ENCODE results near the gene SMG6.

SMG6 gene

DNA sequence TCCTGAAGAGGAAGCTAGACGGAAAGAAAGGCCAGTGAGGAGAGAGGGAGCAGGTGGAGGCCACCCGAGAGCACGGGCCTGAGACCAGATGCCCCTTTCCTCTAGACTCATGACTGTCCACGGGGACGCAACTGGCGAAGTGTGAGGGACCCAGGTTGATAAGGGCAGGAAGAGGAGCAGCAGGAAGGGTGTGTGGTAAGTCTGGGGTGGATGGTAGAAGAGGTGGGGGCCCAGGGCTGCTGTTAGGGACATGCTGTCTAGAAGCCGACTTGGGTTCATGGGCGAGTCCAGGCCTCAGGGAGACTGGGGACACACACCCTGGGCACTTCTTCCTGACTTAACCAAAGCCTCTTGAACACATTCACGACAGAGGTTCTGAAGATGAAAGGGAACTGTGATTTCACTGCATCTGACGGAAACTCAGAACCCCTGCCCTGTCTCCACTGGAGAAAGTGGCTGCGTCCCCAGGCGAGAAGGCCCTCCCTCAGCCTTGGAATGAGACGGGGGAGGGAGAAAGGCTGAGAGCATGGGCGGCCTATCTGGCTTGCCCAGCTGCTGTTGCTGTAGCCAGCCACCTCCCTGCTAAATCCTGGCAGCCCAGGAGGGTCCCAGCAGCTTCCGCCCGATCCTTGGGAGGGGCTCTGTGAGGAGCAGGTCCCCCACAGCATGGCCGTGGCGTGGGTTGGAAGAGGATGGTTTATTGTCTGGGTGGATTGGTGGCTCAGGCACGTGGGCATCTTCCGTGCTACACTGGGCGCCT, 242.7 kb downstream of the SMG6 start:
- TF ChIP-seq RAD21 (IDR thresholded peaks at IDR 0.05; ENCODE audit: low read depth) (no peak), CEBPB (IDR thresholded peaks at IDR 0.05) (no peak), CREB1 (IDR thresholded peaks at IDR 0.05; ENCODE audit: low read depth) (no peak), TCF12 (IDR thresholded peaks at IDR 0.05; ENCODE audit: low read depth) (no peak), ZBTB7A (IDR thresholded peaks at IDR 0.05; ENCODE audit: low read depth) (no peak), YY1 (IDR thresholded peaks at IDR 0.05; ENCODE audit: low read depth) (no peak), TAF1 (IDR thresholded peaks at IDR 0.05; ENCODE audit: low read depth) (no peak), TEAD4 (IDR thresholded peaks at IDR 0.05) (no peak), FOXM1 (IDR thresholded peaks at IDR 0.05; ENCODE audit: borderline replicate concordance, low read depth) (no peak), NFIC (IDR thresholded peaks at IDR 0.05) (no peak), EGR1 (IDR thresholded peaks at IDR 0.05) (no peak), EP300 (IDR thresholded peaks at IDR 0.05; ENCODE audit: borderline replicate concordance) (no peak)
- TF ChIP-seq, protein P1, sequence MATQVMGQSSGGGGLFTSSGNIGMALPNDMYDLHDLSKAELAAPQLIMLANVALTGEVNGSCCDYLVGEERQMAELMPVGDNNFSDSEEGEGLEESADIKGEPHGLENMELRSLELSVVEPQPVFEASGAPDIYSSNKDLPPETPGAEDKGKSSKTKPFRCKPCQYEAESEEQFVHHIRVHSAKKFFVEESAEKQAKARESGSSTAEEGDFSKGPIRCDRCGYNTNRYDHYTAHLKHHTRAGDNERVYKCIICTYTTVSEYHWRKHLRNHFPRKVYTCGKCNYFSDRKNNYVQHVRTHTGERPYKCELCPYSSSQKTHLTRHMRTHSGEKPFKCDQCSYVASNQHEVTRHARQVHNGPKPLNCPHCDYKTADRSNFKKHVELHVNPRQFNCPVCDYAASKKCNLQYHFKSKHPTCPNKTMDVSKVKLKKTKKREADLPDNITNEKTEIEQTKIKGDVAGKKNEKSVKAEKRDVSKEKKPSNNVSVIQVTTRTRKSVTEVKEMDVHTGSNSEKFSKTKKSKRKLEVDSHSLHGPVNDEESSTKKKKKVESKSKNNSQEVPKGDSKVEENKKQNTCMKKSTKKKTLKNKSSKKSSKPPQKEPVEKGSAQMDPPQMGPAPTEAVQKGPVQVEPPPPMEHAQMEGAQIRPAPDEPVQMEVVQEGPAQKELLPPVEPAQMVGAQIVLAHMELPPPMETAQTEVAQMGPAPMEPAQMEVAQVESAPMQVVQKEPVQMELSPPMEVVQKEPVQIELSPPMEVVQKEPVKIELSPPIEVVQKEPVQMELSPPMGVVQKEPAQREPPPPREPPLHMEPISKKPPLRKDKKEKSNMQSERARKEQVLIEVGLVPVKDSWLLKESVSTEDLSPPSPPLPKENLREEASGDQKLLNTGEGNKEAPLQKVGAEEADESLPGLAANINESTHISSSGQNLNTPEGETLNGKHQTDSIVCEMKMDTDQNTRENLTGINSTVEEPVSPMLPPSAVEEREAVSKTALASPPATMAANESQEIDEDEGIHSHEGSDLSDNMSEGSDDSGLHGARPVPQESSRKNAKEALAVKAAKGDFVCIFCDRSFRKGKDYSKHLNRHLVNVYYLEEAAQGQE (IDR thresholded peaks at IDR 0.05; ENCODE audit: low read depth): no peak
- TF ChIP-seq, protein P2, sequence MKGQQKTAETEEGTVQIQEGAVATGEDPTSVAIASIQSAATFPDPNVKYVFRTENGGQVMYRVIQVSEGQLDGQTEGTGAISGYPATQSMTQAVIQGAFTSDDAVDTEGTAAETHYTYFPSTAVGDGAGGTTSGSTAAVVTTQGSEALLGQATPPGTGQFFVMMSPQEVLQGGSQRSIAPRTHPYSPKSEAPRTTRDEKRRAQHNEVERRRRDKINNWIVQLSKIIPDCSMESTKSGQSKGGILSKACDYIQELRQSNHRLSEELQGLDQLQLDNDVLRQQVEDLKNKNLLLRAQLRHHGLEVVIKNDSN (IDR thresholded peaks at IDR 0.05): no peak
- TF ChIP-seq, protein P3, sequence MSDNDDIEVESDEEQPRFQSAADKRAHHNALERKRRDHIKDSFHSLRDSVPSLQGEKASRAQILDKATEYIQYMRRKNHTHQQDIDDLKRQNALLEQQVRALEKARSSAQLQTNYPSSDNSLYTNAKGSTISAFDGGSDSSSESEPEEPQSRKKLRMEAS (IDR thresholded peaks at IDR 0.05): no peak

DNA sequence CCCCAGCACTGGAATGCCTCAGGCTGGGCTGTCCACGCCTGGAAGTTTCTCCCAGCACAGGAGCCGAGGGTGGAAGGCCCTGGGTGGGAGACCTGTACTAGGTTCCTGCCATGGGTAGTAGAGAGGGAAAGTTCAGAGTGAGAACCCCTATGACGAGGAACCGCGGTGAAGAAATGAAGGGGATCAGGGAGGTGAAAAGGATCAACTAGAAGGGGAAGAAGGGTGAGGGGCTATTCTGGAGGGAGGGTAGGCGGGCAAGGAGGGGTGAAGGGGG, 243.3 kb downstream of the SMG6 start:
- TF ChIP-seq TEAD4 (IDR thresholded peaks at IDR 0.05): no peak
- TF ChIP-seq CEBPB (IDR thresholded peaks at IDR 0.05): no peak
- no peak for TF ChIP-seq FOXM1 (IDR thresholded peaks at IDR 0.05; ENCODE audit: borderline replicate concordance, low read depth)
- TF ChIP-seq ZBTB7A (IDR thresholded peaks at IDR 0.05; ENCODE audit: low read depth): no peak
- no peak for TF ChIP-seq RAD21 (IDR thresholded peaks at IDR 0.05; ENCODE audit: low read depth)
- no peak for TF ChIP-seq CREB1 (IDR thresholded peaks at IDR 0.05; ENCODE audit: low read depth)
- TF ChIP-seq TCF12 (IDR thresholded peaks at IDR 0.05; ENCODE audit: low read depth): no peak
- no peak for TF ChIP-seq TAF1 (IDR thresholded peaks at IDR 0.05; ENCODE audit: low read depth)
- TF ChIP-seq NFIC (IDR thresholded peaks at IDR 0.05): no peak
- TF ChIP-seq, protein P2 (IDR thresholded peaks at IDR 0.05): no peak
- no peak for TF ChIP-seq YY1 (IDR thresholded peaks at IDR 0.05; ENCODE audit: low read depth)
- no peak for TF ChIP-seq EGR1 (IDR thresholded peaks at IDR 0.05)
- TF ChIP-seq, protein P1 (IDR thresholded peaks at IDR 0.05; ENCODE audit: low read depth): no peak
- TF ChIP-seq EP300 (IDR thresholded peaks at IDR 0.05; ENCODE audit: borderline replicate concordance): no peak
- TF ChIP-seq, protein P3 (IDR thresholded peaks at IDR 0.05): no peak

DNA sequence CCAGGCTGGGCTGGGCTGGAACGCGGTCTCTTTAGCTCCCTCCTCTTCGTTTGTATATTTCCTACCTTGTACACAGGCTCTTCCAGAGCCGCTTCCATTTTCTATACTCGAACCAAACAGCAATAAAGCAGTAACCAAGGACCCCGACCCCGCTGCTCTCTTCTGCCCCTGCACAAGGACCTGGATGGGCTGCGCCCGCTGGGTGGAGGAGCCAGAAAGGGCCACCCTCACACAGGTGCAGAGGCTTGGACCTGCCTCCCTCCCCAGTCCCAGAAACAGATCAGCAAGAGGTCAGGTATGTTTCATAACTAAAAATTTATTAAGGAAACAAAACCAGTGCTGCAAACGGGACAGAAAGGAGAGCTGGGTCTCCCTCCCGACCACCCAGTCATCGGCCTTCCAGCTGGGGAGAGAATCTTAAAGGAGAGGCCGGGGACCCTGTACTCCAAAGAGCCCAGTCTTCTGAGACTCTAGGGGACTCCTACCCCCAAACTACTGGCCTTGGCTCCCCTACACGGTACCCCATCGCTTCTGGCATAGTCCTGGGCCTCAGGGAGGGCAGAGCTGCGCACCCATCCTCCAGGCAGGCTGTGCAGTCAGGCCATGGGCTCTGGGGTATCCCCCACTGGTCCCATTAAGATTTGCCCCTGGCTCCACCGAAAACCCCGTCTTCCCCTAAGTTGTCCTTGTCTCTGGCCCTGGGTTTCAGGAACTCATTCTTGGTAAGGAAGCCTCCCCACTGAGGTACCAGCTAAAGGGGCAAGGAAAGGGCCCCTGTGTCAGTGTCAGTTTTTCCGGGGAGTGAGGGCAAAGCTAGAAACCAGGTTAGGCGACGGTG, 243.8 kb downstream of the SMG6 start:
- TF ChIP-seq TCF12 (IDR thresholded peaks at IDR 0.05; ENCODE audit: low read depth) (no peak), ZBTB7A (IDR thresholded peaks at IDR 0.05; ENCODE audit: low read depth) (no peak), NFIC (IDR thresholded peaks at IDR 0.05) (no peak)
- TF ChIP-seq, protein P1 (IDR thresholded peaks at IDR 0.05; ENCODE audit: low read depth): no peak
- TF ChIP-seq, protein P3 (IDR thresholded peaks at IDR 0.05): no peak

Data from Ishikawa (cell line).